BLaER1 (cell line): Measurements from ENCODE around the gene ZNRF3.

Experiments used
- H3K27ac ChIP-seq: shearing (Covaris generic); formaldehyde crosslinking; 2 replicates; pipeline ENCODE4 v1.8.1; 2022
- H3K27me3 ChIP-seq: shearing (Covaris generic); formaldehyde crosslinking; 2 replicates; pipeline ENCODE4 v1.8.1; 2022
- H3K36me3 ChIP-seq: shearing (Covaris generic); formaldehyde crosslinking; 2 replicates; pipeline ENCODE4 v1.8.1; 2022
- H3K4me1 ChIP-seq: shearing (Covaris generic); formaldehyde crosslinking; 2 replicates; pipeline ENCODE4 v1.8.1; 2022
- H3K4me2 ChIP-seq: shearing (Covaris generic); formaldehyde crosslinking; 2 replicates; pipeline ENCODE4 v1.8.1; 2022
- H3K4me3 ChIP-seq: shearing (Covaris generic); formaldehyde crosslinking; 2 replicates; pipeline ENCODE4 v1.8.1; 2022
- H3K9ac ChIP-seq: shearing (Covaris generic); formaldehyde crosslinking; 2 replicates; pipeline ENCODE4 v1.8.1; 2022
- H3K9me3 ChIP-seq: shearing (Covaris generic); formaldehyde crosslinking; 2 replicates; pipeline ENCODE4 v1.8.1; 2022
- H4K20me1 ChIP-seq: shearing (Covaris generic); formaldehyde crosslinking; 2 replicates; pipeline ENCODE4 v1.8.1; 2022
- Cebpa-rat ChIP-seq: shearing (Covaris generic); IDR thresholded peaks from 2 replicates; pipeline ENCODE4 v1.8.1; 2022

The ZNRF3 gene

DNA sequence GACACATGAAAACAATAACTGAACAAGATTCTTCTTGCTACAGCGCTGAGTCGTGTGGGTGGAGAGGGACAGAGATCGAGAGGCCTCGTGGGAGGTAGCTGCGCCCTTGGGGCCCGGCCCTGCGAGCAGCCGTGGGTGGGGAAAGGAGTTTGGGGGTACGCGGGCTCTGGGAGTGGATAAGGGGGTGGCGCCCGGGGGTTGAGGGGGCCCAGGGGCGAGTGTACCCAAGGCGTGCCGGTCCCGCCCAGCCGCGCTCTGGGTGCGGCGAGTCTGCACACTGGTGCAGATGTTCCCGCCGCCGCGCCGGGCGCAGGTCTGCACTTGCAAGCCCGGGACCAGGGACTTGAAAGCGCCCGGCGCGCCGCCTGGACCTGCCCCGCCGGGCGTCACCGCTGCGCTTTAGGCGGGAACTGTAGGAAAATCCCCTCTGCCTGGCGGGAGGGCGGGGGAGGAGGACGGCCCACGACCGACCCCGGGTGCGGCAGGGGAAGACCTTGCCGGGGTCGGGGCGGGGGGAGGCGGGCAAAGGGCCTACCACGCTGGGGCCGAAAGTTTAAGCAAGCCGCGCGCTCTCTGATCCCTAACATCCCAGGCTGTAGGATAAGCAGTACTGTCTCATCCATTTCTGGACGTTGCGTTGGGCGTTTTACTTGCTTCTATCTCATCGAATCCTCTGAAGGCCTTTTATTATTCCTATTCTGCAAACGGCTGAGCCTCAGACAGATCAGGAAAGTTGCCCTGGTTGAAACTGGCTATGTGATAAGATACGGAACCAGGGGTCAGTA, 188.1 kb downstream of the ZNRF3 start:
- Histone ChIP-seq H3K27ac (no peak overlapping the region), H3K27me3 (peaks cover 77% of the 10 kb centered on the region), H4K20me1 (peaks cover 40% of the 10 kb centered on the region), H3K4me1 (peaks cover 27% of the 10 kb centered on the region), H3K9ac (no peak overlapping the region), H3K9me3 (no peaks in the 10 kb centered on the region; the same call in 1 of the 2 replicates), H3K4me2 (peak overlapping the region; percentile 96), H3K4me3 (peak overlapping the region; percentile 70), H3K36me3 (no peaks in the 10 kb centered on the region)
- no peak for TF ChIP-seq Cebpa-rat

DNA sequence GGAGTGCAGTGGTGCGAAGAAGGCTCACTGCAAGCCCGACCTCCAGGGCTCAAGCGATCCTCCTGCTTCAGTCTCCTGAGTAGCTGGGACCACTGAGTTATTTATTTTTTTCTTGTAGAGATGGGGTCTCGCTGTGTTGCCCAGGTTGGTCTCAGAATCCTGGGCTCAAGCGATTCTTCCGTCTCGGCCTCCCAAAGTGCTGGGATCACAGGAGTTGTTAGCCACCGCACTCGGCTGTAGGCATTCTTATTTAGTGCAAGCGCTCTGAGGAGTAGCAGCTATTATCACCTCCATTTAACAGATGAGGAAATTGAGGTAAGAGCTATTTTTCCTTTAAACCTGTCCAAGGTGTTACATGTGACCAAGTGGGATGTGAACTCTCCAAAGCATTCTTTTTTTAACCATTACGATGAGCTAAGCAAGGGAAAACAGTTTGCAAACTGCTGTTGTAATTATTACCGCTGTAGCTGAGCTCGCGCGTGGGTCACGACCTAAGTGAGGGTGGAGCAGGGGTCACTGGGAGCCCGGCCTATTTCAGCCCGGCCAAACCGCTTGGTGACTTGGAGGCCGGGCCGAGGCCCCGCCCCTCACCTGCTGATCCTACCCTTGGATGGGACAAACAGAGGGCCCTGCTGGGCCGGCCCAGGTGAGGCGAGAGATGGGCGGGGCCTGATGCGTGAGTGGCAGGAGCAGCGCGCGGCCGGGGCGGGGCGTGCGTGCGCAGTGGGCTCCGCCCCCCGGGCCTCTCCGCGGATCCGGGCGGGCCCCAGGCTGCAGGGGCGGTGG, 189.0 kb downstream of the ZNRF3 start:
- peaks cover 77% of the 10 kb centered on the region for H3K27me3 ChIP-seq
- TF ChIP-seq Cebpa-rat = no peak
- no peak overlapping the region for H3K27ac ChIP-seq
- peak overlapping the region; percentile 96 for H3K4me2 ChIP-seq
- H3K36me3 ChIP-seq = no peaks in the 10 kb centered on the region
- H3K9ac ChIP-seq = no peak overlapping the region
- peaks cover 23% of the 10 kb centered on the region for H3K4me1 ChIP-seq
- no peaks in the 10 kb centered on the region; the same call in 1 of the 2 replicates for H3K9me3 ChIP-seq
- H4K20me1 ChIP-seq = peaks cover 40% of the 10 kb centered on the region
- H3K4me3 ChIP-seq = peak overlapping the region; percentile 70

- no peaks in the 10 kb centered on the region for H3K36me3 ChIP-seq
- peak within 1 kb of the TSS; percentile 55 for H3K9ac ChIP-seq
- no peak within 1 kb of the TSS for H3K27ac ChIP-seq
- peak within 1 kb of the TSS; percentile 70 for H3K4me3 ChIP-seq
- H3K9me3 ChIP-seq = no peaks in the 10 kb centered on the region; the same call in 1 of the 2 replicates
- H4K20me1 ChIP-seq = peaks cover 40% of the 10 kb centered on the region
- H3K4me2 ChIP-seq = peak within 1 kb of the TSS; percentile 96
- peaks cover 77% of the 10 kb centered on the region for H3K27me3 ChIP-seq
- no peak for TF ChIP-seq Cebpa-rat
- H3K4me1 ChIP-seq = peaks cover 23% of the 10 kb centered on the region
Observed at GRCh38 chr22:29072979-29073617, 189.7 kb downstream of the ZNRF3 start, which contains the start of gene KREMEN1. KREMEN1 (plus strand) TSS chr22:29073035; CDS start chr22:29073131, 96 bp downstream.

DNA sequence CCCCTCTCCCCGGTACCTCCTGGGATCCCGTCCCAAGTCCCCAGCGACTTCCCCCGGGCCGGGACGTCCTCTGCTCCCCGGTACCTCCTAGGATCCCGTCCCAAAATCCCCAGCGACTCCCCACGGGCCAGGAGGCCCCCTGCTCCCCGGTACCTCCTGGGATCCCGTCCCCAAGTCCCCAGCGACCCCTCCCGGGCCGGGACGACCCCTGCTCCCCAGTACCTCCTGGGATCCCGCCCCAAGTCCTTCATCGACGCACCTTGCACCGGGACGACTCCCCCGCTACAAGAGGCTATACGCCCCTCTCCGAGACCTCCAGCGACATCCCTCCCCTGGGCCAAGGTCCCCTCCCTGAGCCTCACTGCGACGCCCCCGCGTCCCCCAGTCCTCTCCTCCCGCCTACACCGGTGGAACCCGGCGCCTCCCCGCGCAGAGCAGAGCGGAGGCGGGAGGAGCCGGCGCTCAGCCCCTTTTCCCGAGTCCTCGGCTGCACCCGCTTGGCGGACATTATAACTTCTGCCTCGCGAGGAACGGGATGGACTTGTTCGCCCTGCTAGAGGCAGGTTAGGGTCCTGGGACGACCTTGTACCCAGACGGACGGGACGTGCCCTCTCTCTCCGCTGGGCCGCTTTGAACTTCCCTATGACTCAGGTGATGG, 190.4 kb downstream of the ZNRF3 start:
- Histone ChIP-seq H3K9ac (no peak overlapping the region), H4K20me1 (peaks cover 40% of the 10 kb centered on the region), H3K27ac (no peak overlapping the region), H3K4me3 (peak overlapping the region; percentile 70), H3K27me3 (peaks cover 77% of the 10 kb centered on the region), H3K4me2 (peak overlapping the region; percentile 96), H3K9me3 (no peaks in the 10 kb centered on the region; the same call in 1 of the 2 replicates), H3K36me3 (no peaks in the 10 kb centered on the region), H3K4me1 (peaks cover 23% of the 10 kb centered on the region)
- no peak for TF ChIP-seq Cebpa-rat

DNA sequence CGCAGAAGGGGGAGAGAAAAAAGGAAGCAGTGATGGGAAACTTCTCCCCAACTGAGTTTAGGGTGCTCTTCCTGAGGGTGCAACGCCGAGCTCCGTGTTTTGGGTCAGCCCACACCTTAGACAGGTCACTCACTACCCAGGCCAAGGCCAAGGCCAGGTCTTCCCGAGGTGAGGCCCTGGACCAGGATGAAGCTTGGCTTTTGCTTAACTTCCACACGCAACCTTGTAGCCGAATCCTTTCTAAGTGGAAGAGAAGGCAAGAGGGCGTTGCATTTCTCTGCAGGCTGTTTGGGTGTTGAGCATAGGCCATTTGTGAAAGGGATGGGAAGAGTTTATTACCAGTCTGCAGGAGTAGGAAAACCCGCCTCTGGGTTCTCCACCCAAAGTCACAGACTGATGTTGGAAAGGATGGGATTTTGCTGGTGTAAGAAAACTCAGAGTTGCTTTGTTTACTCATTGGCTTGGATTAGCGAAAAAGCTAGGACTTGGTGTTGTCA, 191.0 kb downstream of the ZNRF3 start:
- Histone ChIP-seq H3K4me2 (no peak overlapping the region), H3K36me3 (no peaks in the 10 kb centered on the region), H3K27me3 (peaks cover 71% of the 10 kb centered on the region), H3K27ac (no peak overlapping the region), H3K9ac (no peak overlapping the region), H3K4me1 (peaks cover 23% of the 10 kb centered on the region), H3K4me3 (0 out of 2 replicates have a peak overlapping the region, but pooled peaks have one; percentile 70), H4K20me1 (peaks cover 40% of the 10 kb centered on the region), H3K9me3 (no peaks in the 10 kb centered on the region; the same call in 1 of the 2 replicates)
- no peak for TF ChIP-seq Cebpa-rat

GRCh38 chr22:29078036-29078868, 194.9 kb downstream of the ZNRF3 start:
- H3K9ac ChIP-seq = no peak overlapping the region
- H4K20me1 ChIP-seq = peaks cover 13% of the 10 kb centered on the region
- no peaks in the 10 kb centered on the region for H3K36me3 ChIP-seq
- no peak overlapping the region for H3K27ac ChIP-seq
- no peaks in the 10 kb centered on the region; the same call in 1 of the 2 replicates for H3K9me3 ChIP-seq
- H3K27me3 ChIP-seq = peaks cover 32% of the 10 kb centered on the region
- no peak overlapping the region for H3K4me3 ChIP-seq
- H3K4me1 ChIP-seq = peaks cover 5% of the 10 kb centered on the region
- no peak for TF ChIP-seq Cebpa-rat
- no peak overlapping the region for H3K4me2 ChIP-seq

GRCh38 chr22:29078869-29079207, 195.5 kb downstream of the ZNRF3 start:
- H3K36me3 ChIP-seq = no peaks in the 10 kb centered on the region
- TF ChIP-seq Cebpa-rat = no peak
- H3K4me3 ChIP-seq = no peak overlapping the region
- H4K20me1 ChIP-seq = peaks cover 7% of the 10 kb centered on the region
- no peak overlapping the region for H3K9ac ChIP-seq
- no peaks in the 10 kb centered on the region for H3K4me1 ChIP-seq
- no peak overlapping the region for H3K27ac ChIP-seq
- H3K27me3 ChIP-seq = peaks cover 26% of the 10 kb centered on the region
- no peaks in the 10 kb centered on the region; the same call in 1 of the 2 replicates for H3K9me3 ChIP-seq
- no peak overlapping the region for H3K4me2 ChIP-seq

GRCh38 chr22:29079218-29079901, 196.0 kb downstream of the ZNRF3 start:
- no peak overlapping the region for H3K9ac ChIP-seq
- H3K4me2 ChIP-seq = no peak overlapping the region
- H3K4me1 ChIP-seq = no peaks in the 10 kb centered on the region
- no peaks in the 10 kb centered on the region; the same call in 1 of the 2 replicates for H3K9me3 ChIP-seq
- no peak overlapping the region for H3K27ac ChIP-seq
- no peak overlapping the region for H3K4me3 ChIP-seq
- no peaks in the 10 kb centered on the region for H3K36me3 ChIP-seq
- no peak for TF ChIP-seq Cebpa-rat
- peaks cover 2% of the 10 kb centered on the region for H4K20me1 ChIP-seq
- H3K27me3 ChIP-seq = peaks cover 21% of the 10 kb centered on the region
